Lower leg skin (tissue), 3 donors: ENCODE results near the gene SESTD1.

Experiments used
- CTCF ChIP-seq, 3 donors: fragments of 450-650 bp; IDR thresholded peaks; one replicate each; pipeline ENCODE4 v1.5.1; 2016; ENCODE audit warnings: antibody characterized with exemption in 3 of 3, mild to moderate bottlenecking in 3 of 3, moderate library complexity in 2 of 3
- POLR2A ChIP-seq, 2 donors: fragments of 450-650 bp; IDR thresholded peaks; one replicate each; pipeline ENCODE4 v1.6.1; 2016 to 2017; ENCODE audit warnings: antibody characterized with exemption in 2 of 2, mild to moderate bottlenecking in 1 of 2, moderate library complexity in 1 of 2

- TF ChIP-seq CTCF (IDR thresholded peaks at IDR 0.05) = no peak
- TF ChIP-seq POLR2A (IDR thresholded peaks at IDR 0.05) = no peak
Measured at GRCh38 chr2:179177694-179178093, 86.9 kb downstream of the SESTD1 start.
